GM21576 (cell line): ENCODE results near the gene ULBP2.
"Not testable (repeated sequence)": the region's sequence is repeated elsewhere in the genome, so short reads cannot be mapped to it uniquely, and the experiment has no call there.

Source experiments
- ATAC-seq: cut with Tn5 transposase; IDR thresholded peaks from one replicate; pipeline ENCODE4 v1.9.1; 2021; ENCODE audit warnings: mild to moderate bottlenecking, moderate library complexity; ENCODE audit not compliant: unreplicated experiment

The ULBP2 gene

GRCh38 chr6:149908480-149908879, 33.3 kb upstream of the ULBP2 start:
- ATAC-seq = not testable (repeated sequence)

GRCh38 chr6:149909701-149910470, 31.9 kb upstream of the ULBP2 start:
- no peak for ATAC-seq

- ATAC-seq = no peak
These were observed 31.1 kb upstream of the ULBP2 start for GRCh38 chr6:149910721-149911151.

- ATAC-seq = not testable (repeated sequence)
These were observed 29.1 kb upstream of the ULBP2 start for GRCh38 chr6:149912680-149913079.

- no peak for ATAC-seq
These were observed 28.7 kb upstream of the ULBP2 start for GRCh38 chr6:149913085-149913484.

GRCh38 chr6:149913540-149914240, 28.1 kb upstream of the ULBP2 start:
- ATAC-seq = no peak

GRCh38 chr6:149915970-149916865, 25.6 kb upstream of the ULBP2 start:
- no peak for ATAC-seq

- no peak for ATAC-seq
These were observed 24.1 kb upstream of the ULBP2 start for GRCh38 chr6:149917679-149918078.

- no peak for ATAC-seq
These were observed 23.5 kb upstream of the ULBP2 start for GRCh38 chr6:149918151-149918905.

- ATAC-seq = not testable (repeated sequence)
These were observed 22.5 kb upstream of the ULBP2 start for GRCh38 chr6:149919126-149919833.

- ATAC-seq = no peak
These were observed 22.0 kb upstream of the ULBP2 start for GRCh38 chr6:149919834-149920225.

- no peak for ATAC-seq
These were observed 20.5 kb upstream of the ULBP2 start for GRCh38 chr6:149921361-149921760.

GRCh38 chr6:149922091-149922490, 19.7 kb upstream of the ULBP2 start:
- not testable (repeated sequence) for ATAC-seq

GRCh38 chr6:149922642-149923326, 19.0 kb upstream of the ULBP2 start, which contains the start of gene RAET1G:
TSS of gene RAET1G (minus strand) at chr6:149923121. CDS start at chr6:149923010, 111 bp downstream.
- ATAC-seq = peak; percentile 52

- no peak for ATAC-seq
These were observed 18.4 kb upstream of the ULBP2 start for GRCh38 chr6:149923327-149923986.

- ATAC-seq = no peak
These were observed 17.4 kb upstream of the ULBP2 start for GRCh38 chr6:149924206-149924932.

GRCh38 chr6:149924933-149925252, 16.9 kb upstream of the ULBP2 start:
- ATAC-seq = no peak
